ENCODE data around the gene TLN1.

TLN1 gene

GRCh38 chr9:35756275-35757225 lies 24.6 kb upstream of the TLN1 start:
- peak; percentile 26 for DNase-seq (ENCODE audit: low read depth)
- peak overlapping the region; percentile 32 for H3K4me3 ChIP-seq (replicated peaks; ENCODE audit: low read depth, low read length)
- peak; percentile 57 for TF ChIP-seq CTCF (IDR thresholded peaks at IDR 0.05; ENCODE audit: low read length, missing control alignments)

- H3K4me3 ChIP-seq (replicated peaks; ENCODE audit: low read depth, low read length): no peak overlapping the region
- no peak for DNase-seq (ENCODE audit: low read depth)
- no peak for TF ChIP-seq CTCF (IDR thresholded peaks at IDR 0.05; ENCODE audit: low read length, missing control alignments)
Observed at GRCh38 chr9:35755071-35755470, 23.1 kb upstream of the TLN1 start.

GRCh38 chr9:35754264-35754663 lies 22.3 kb upstream of the TLN1 start, which contains the start of gene MSMP:
Gene MSMP (minus strand): TSS chr9:35754276. CDS start chr9:35754129, 147 bp downstream.
- no peak for TF ChIP-seq CTCF (IDR thresholded peaks at IDR 0.05; ENCODE audit: low read length, missing control alignments)
- no peak within 1 kb of the TSS for H3K4me3 ChIP-seq (replicated peaks; ENCODE audit: low read depth, low read length)
- DNase-seq (ENCODE audit: low read depth): no peak

- no peak for DNase-seq (ENCODE audit: low read depth)
- no peak overlapping the region for H3K4me3 ChIP-seq (replicated peaks; ENCODE audit: low read depth, low read length)
- no peak for TF ChIP-seq CTCF (IDR thresholded peaks at IDR 0.05; ENCODE audit: low read length, missing control alignments)
Observed at GRCh38 chr9:35753466-35753865, 21.5 kb upstream of the TLN1 start.

GRCh38 chr9:35750256-35750531 lies 18.2 kb upstream of the TLN1 start:
- no peak for DNase-seq (ENCODE audit: low read depth)
- TF ChIP-seq CTCF (IDR thresholded peaks at IDR 0.05; ENCODE audit: low read length, missing control alignments): no peak
- peak overlapping the region; percentile 94 for H3K4me3 ChIP-seq (replicated peaks; ENCODE audit: low read depth, low read length)

- no peak for DNase-seq (ENCODE audit: low read depth)
- no peak for TF ChIP-seq CTCF (IDR thresholded peaks at IDR 0.05; ENCODE audit: low read length, missing control alignments)
- peak overlapping the region; percentile 94 for H3K4me3 ChIP-seq (replicated peaks; ENCODE audit: low read depth, low read length)
Observed at GRCh38 chr9:35749515-35750255, 17.7 kb upstream of the TLN1 start.

Data from fibroblast of pulmonary artery (primary cell).